ENCODE measurements around the gene ATG5.
"Not testable (repeated sequence)": the region's sequence is repeated elsewhere in the genome, so short reads cannot be mapped to it uniquely, and the experiment has no call there.

Gene ATG5

DNA sequence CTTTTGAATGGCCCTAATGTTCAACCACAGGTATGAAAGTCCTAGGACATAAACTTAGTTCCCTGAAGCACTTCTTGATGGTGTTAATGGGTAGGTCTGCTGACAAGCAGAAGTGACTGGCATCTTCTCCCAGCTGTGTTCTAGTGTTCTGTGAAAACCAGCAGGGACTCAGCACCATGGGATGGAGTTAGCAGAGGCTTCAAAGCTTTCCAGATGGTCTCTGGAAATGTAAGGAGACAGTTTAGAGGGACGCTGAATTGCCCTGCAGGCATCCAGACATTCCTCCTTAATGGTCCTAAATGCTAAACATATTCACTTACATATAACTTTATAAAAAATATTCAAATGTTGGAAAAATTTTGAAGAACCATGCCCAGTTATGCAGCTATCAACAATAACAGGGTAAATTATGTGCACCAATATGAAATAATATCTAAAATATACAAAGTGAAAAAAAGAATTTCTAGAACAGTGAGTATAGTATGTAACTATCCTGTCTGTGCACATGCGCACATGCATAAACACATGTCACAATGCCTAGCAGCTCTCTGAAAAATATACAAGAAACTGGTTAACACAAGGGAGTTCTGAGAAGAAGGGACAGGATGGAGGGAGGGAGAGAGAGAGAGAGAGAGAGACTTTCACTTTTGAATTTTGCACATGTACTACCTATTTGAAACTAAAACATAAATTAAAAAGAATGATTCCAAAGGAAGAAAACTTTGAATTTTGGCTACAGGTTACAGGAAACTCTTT, 152.3 kb downstream of the ATG5 start:
- DNase-seq, result no peak

DNA sequence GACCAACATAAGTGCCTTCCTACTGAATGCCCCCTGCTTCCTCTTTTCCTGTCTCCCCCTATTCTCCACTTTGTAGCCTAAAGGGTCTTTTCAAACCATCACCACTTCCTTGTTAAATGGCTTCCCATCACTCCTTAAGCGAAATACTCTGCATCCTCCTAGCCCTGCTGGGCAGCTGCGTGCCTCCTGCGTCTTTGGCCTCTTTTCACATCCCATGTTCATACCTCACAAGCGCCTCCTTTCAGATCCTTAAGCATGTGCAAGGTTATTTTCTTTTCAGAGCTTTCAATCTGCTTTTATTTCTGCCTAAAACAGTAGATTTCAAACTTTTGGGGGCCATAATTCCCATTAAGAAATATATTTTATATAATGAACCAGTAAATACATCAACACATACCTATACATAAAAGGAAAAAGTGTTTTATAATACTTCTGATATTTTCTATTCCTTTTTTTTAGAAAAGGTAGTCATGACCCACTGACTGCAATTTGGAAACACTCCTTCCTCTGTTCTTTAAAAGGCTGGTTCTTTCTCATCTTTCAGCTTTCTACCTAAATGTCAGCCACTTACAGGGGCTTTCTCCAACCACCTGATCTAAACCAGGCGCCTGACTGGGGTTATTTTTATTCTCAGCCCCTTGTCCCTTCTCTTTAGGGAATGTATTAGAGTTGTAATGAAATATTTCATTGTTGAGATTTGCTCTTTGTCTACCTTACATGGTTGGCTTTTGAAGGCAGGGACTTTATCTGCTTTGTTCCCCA, 155.3 kb downstream of the ATG5 start:
- DNase-seq, result no peak

DNA sequence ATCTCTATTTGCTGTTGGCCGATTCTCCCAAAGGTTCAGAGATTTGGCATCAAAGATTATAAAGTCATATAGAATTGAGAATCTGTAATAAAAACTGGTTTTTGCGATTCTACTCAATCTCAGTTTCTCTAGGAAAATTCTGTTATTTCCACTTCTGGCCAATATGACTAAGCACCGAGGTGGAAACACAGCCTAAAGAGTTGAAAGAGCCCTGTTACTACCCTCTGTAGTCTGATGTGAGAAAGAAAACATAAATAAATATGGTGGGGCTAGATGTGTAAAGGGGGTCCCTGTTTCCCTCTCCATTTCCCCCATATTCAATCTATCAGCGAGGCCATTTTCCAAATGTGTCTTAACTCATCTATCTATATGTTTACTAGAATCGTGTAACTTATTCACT, 156.0 kb downstream of the ATG5 start:
- no peak for DNase-seq

DNA sequence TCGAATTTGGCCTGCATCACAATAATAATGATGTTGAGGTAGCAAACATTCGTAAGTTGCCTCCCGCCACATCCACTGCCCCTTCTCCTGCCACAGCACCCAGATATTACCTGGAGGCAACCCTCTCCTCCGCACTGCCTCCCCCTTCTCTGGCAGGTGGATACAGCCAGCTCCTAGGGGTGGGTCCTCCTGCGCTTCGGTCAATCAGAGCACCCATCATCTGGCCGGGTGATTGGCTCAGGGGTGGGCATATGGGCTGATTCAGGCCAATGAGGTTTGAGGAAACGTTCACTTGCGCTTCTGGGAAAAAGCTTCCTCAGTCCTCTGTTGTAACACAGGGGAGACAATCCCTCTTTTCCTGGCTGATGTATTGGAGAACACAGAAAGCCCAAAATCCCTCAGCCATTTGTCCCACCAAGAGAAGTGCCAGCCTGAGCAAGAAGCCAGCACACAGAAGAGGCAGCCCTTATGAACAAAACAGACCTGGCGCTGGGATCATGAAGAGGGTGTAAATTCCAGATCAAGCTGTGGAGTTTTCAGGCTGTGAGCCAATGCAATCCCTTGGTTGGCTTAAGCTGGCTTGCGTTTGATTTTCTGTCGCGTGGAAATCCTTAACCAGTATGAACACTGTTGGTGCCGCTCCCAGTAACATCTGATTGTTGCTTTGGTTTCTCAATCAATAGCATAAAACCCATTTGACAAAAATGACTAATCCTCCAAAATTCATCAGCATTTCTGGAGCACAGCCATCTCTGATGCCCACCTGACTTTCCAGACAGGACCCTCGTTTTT, 157.3 kb downstream of the ATG5 start:
- no peak for DNase-seq

DNA sequence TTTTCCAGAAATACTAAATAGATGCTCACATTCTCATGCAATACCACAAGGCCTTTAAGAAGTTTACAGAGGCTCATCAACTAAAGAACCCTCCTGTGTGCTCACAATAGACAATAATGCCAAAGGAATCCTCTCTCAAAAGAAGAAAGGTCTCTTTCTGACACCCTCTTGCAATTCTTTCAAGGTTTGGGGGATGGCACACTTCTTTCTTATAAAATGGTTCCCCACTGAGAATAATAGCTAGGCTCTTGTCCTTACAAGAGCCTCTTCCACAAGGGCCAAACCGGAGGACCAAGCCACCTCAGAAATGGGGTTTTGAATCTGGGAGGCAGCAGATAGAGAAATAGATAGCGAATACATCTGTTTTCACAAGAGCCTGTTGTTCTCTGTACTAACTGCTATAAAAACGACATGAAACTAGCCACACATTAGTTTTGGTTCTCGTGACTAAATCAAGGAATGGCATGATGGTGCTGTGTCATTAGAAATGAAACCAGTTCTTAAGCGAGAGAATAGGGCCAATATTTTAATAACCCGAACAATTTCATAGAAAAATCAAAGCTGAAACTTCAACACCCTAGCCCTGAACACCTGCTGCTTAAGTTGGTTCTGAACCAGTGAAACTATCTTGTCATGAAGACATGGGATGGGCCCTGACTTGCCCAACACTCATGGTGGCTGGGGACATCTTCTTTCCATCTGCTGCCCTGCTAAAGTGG, 158.3 kb downstream of the ATG5 start:
- no peak for DNase-seq

DNA sequence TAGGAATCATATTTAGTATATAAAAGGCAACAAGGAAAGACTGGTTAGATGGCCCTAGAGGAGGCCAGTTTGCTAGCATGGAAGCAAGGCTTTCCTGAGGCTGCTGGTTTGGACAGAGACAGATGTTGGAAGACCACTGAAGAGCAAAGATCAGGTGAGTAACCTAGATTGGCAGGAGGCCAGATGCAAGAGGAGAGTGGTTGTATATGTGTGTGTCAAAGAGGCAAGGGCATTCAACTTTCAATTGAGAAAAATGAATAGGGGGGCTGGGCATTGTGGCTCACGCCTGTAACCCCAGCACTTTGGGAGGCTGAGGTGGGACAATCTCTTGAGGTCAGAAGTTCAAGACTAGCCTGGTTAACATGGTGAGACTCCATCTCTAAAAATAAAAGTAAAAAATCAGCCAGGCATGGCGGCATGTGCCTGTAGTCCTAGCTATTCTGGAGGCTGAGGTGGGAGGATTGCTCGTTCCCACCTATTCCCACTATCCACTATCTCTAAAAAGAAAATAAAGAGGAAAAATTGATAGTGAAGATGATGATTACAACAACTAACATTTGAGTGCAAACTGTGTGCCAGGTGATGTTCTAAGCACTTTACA, 159.6 kb downstream of the ATG5 start:
- DNase-seq, result no peak

DNA sequence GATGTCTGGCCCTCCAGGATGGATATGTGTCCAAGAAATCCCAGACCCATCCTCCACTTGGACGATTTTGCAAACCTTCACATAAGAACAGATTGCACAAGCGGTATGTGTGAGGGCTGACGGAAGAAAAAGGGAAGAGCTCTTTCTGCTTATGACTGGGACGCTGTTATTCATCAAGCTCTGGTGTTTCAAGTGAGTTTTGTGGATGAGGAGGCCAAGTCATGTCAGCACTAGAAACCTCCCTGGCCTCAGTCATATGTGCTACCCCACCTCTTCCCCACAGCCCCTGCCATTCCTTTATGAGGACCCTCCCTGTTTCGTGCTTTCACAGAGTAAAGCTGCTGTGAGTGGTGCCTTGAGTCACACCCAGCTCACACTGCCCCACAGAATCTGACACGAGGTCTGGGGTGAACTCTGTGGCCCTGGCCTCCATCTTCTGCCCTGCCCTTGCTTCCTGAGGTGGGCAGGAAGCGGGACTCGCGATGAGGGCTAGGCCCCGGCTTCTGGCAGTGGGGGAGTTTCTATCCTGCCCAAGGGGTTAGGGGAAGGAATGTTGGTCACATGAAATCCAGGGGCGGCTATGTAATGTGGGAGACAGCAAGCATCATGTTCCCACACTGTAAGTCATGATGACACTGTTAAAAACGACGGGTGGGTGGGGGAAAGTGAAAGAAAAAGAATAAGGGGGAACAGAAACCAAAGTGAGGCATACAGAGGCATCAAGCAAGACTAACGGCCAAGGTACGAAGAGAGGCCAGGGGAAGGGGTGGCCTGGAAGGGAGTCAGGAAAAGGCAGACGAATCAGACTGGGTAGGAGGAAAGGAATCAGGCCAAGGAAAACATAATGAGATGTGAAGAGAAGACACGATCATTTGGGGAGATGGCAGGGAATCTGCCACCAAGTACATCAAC, 161.3 kb downstream of the ATG5 start:
- no peak for DNase-seq

DNA sequence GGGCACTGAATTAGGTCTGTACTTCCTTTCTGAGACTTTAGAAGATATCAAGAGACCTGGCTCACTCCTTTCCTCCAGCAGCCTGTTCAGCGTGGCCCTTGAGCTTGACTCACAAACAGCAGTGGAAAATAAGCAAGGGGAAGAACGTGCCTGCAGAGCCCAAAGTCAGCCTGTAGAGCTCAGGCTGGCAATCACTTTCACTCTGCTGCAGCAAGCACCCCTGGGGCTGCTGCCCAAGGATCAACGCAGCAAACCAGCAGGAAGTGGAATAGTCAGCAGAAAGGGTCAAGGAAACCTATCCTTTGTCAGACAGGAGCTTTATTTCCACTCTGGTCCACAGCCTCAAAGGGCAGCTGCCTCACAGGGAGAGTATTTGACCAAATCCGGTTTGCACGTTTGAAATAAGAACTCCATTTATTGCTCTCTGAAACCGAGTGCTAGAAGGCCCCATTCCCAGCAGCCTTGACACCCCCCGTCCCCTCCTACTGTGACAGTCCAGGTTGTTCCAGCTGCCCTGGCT, 162.1 kb downstream of the ATG5 start:
- no peak for DNase-seq

DNA sequence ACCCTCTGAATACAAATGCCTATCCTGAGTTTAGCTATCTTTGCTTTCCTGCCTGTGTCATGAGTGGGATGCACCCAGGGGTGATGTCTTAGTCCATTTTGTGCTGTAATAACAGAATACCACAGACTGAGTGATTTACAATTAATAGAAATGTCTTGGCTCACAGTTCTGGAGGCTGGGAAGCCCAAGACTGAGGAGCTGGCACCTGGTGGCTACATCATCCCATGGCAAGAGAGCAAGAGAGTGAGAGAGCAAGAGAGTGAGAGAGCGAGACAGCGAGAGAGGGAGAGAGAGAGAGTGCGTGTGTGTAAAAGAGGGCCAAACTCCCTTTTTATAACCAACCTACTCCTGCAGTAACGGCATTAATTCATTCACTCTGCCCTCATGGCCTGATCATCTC, 162.6 kb downstream of the ATG5 start:
- no peak for DNase-seq

DNA sequence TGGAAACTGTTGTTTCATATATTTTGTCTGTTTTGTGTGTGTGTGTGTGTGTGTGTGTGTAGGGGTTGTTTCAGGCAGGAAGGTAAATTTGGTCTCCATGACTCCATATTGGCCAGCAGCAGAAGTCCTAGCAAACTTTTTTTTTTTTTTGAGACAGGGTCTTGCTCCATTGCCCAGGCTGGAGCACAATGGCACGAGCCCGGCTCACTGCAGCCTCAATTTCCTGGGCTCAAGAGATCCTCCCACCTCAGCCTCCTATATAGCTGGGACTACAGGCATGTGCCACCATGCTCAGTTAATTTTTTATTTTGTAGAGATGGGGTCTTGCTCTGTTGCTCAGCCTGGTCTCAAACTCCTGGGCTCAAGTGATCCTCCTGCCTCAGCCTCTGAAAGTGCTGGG, 163.7 kb downstream of the ATG5 start:
- DNase-seq, result no peak

DNA sequence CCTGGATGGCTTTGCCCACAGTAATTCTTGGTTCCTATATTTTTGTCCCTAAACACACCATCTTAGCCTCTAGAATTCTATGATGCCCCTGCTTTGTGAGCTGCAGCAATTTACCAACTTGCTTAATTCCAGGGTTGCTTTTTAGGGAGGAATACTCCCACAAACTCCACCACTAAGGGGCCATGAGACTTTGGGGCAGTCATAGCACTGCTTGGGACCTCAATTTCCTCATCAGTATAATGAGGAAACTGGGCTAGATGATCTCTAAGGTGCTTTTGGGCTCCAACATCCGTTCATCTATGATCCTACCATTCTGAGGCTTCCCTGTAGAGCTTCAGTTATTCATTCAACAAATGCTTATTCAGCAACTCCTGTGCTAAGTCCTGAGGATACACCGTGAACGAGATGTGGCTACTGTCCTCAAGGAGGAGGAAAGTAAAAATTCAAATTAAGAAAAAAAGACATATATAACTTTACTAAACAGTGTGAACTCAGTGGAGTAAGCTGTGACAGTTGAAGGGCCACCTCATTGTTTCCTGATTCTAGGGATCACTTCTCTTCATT, 164.2 kb downstream of the ATG5 start:
- no peak for DNase-seq

DNA sequence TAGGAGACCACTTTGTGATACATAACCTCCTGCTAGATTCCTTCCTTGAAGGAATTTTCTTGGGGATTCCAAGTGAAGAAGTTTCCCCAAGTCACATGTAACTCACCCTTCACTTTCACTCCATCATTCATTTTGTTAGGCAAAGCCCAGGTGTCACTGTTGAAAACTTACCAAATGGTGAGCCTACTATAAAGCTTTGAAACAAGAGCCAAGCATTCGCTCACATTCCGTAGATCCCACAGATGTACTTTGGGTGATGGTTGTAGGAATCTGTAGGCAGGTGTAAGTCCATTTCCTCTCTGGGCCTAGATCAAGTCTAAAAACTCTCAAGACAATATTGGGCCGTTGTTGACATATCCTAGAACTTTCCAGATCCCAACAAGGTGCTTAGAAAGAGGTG, 165.4 kb downstream of the ATG5 start:
- DNase-seq, result no peak

DNA sequence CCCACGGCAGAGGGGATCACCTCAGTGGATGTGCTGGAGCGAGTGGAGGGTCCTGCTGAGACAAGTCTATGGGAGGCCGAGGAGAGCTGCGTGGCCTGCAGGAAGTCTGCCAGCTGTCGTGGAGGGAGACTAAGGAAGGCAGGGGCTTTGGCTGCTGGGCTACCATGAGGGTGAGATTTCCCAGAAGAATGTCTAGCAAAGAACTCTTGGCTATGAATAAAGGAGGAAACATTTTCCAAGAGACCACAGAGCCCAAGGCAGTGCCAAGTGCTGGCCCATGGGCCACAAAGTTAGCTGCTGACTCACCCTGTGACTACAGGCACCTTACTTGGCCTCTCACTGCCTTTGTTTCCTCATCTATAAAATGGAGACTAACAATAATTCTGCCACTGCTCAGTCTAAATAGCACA, 166.0 kb downstream of the ATG5 start:
- DNase-seq, result no peak

DNA sequence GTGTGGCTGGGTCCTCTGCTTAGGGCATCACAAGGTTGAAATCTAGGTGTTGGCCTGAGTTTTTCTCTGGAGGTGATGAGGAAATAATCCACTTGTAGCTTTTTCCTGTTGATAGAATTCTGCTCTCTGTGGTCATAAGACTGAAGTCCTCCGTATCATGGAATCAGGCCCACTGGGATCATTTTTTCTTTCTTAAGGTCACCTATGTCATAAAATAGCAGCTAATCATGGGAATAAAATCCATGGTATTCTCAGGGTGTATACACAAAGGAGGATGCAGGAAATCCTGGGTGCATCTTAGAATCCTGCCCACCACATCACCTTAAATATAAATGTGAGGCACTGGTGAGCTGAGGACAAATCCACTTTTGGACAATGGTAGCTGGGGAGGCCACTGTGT, 166.7 kb downstream of the ATG5 start:
- DNase-seq, result no peak

DNA sequence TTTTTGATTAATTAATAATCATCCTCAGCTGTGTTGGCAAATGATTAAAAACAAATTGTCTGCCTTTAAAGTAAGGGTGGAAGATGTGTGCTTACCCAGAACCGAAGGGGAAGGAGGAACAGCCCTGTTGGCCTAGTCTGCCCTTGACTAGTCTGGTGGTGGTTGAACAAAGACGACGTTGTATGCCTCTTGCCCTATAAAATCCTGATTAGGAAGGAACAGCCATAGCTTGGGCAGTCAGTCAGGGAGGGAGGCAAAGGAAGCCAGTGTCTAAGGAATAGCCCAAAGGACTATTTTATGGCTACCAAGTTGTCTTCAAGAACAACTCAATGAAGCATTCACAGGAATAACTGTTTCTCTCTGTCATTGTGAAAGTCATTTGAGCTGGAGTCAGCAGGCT, 168.7 kb downstream of the ATG5 start:
- DNase-seq, result no peak

DNA sequence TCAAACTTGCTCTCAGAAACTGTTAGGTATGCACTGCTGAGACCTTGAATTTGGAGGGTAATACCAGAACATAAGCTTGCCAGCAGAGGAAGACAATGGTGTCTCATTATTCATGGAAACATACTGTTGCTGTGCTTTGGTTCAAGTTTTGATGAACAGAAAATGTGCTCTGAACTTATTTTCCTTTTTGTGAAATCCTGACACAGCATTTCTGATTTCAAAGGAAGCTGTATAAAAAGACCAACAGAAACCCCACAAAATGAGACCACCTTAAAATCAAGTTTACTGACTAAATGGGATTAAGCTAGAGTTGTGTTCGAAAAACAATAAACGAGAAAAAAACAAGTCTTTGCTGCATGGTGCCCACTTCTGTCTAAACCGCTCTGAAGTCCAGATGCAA, 169.1 kb downstream of the ATG5 start:
- DNase-seq, result no peak

DNA sequence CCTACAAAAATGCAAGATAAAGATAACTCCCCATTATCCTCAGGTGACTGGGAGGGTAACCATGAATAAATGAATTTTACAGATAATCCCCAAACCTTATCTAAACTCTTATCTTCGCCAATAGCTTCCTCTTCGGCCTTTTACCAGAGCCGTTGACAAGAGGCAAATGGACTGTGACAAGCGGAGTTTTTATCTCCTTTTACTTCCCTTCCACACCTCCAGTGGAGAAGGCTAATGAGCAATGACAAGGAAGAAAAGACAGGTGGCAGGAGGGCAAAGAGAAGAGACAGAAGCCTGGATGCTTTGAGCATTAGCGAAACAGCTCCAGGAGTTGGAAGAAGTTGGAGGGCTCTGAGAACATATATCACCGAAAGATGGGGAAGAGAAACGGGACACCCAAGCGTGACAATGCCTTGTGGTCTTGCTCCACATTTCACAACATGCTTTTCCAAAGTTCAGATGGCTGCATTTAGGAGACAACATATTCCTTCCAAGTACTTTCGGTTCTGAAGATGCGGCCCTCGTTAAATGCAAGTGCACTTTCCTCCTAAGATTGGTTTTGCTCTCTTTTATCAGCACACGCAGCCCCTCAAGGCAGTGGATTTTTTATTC, 170.2 kb downstream of the ATG5 start:
- no peak for DNase-seq

DNA sequence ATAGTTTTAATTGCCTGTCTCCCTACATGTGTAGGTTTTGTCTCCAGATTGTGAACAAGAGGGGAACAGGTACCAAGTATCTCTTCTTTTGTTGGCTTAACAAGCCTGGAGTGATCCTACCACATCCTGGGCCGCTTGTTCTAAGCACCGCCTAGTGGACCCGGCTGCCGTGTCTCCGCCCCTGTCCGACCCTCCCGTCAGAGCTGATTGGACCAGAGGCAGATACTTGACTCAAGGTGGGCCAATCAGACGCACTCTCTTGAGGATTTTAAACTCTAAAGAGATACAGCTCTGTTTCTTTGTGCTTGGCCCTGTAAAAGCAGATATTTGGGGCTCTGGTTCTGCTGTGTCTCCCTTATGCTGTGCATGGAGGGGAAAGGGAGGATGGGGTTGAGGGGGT, 171.2 kb downstream of the ATG5 start:
- DNase-seq, result no peak

DNA sequence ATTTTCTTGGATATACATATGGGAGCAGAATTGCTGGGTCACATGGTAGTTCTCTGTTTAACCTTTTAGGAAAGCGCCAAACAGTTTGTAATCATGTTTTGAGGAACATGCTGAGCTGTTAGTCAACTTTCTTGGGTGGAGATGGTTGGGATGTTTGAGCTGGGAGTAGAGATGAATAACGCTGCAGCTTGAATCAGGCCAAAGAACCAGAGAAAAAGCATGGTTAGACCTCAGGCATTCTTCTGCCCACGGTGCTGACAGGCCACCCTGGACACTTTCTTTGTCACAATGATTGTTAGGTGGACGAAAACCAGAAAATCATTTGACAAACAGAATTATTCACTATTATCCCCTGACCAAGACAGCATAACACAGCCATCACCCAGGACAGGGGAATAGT, 172.6 kb downstream of the ATG5 start:
- no peak for DNase-seq

DNA sequence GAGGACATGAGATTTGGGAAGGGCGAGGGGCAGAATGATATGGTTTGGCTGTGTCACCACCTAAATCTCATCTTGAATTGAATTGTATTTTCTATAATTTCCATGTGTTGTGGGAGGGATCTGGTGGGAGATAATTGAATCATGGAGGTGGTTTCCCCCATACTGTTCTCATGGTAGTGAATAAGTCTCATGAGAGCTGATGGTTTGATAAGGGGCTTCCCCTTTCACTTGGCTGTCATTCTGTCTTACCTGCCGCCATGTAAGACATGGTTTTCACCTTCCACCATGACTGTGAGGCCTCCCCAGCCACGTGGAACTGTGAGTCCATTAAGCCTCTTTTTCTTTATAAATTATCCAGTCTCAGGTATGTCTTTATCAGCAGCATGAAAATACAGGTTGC, 173.1 kb downstream of the ATG5 start:
- DNase-seq, result not testable (repeated sequence)

Data from hematopoietic multipotent progenitor cell treated with erythropoietin and hydrocortisone succinate and interleukin-3 and kit ligand, for 8 days (in vitro differentiated cells).